ENCODE measurements around the gene DBNDD1.

DBNDD1 gene

GRCh38 chr16:90007015-90007414 is 12.2 kb downstream of the DBNDD1 start:
- no peak for DNase-seq (ENCODE audit: low read depth)
- no peak overlapping the region for H3K4me3 ChIP-seq (ENCODE audit: control insufficient read depth, low read depth, low read length)
- no peak for TF ChIP-seq CTCF (IDR thresholded peaks at IDR 0.05; ENCODE audit: control insufficient read depth, insufficient read depth, low read depth, low read length, missing control alignments)

GRCh38 chr16:90005956-90006663 is 13.1 kb downstream of the DBNDD1 start:
- no peak for TF ChIP-seq CTCF (IDR thresholded peaks at IDR 0.05; ENCODE audit: control insufficient read depth, insufficient read depth, low read depth, low read length, missing control alignments)
- no peak for DNase-seq (ENCODE audit: low read depth)
- H3K4me3 ChIP-seq (ENCODE audit: control insufficient read depth, low read depth, low read length): no peak overlapping the region

- DNase-seq (ENCODE audit: low read depth): no peak
- TF ChIP-seq CTCF (IDR thresholded peaks at IDR 0.05; ENCODE audit: control insufficient read depth, insufficient read depth, low read depth, low read length, missing control alignments): no peak
- H3K4me3 ChIP-seq (ENCODE audit: control insufficient read depth, low read depth, low read length): no peak overlapping the region
Observed at GRCh38 chr16:90004577-90004976, 14.7 kb downstream of the DBNDD1 start.

- no peak overlapping the region for H3K4me3 ChIP-seq (ENCODE audit: control insufficient read depth, low read depth, low read length)
- no peak for TF ChIP-seq CTCF (IDR thresholded peaks at IDR 0.05; ENCODE audit: control insufficient read depth, insufficient read depth, low read depth, low read length, missing control alignments)
- DNase-seq (ENCODE audit: low read depth): no peak
Observed at GRCh38 chr16:90002759-90003158, 16.5 kb downstream of the DBNDD1 start.

- no peak overlapping the region for H3K4me3 ChIP-seq (ENCODE audit: control insufficient read depth, low read depth, low read length)
- TF ChIP-seq CTCF (IDR thresholded peaks at IDR 0.05; ENCODE audit: control insufficient read depth, insufficient read depth, low read depth, low read length, missing control alignments): no peak
- no peak for DNase-seq (ENCODE audit: low read depth)
Observed at GRCh38 chr16:90001761-90002503, 17.3 kb downstream of the DBNDD1 start.

GRCh38 chr16:90000733-90001427 is 18.4 kb downstream of the DBNDD1 start:
- no peak for DNase-seq (ENCODE audit: low read depth)
- TF ChIP-seq CTCF (IDR thresholded peaks at IDR 0.05; ENCODE audit: control insufficient read depth, insufficient read depth, low read depth, low read length, missing control alignments): no peak

More at GRCh38 chr16:90000733-90001427, 18.4 kb downstream of the DBNDD1 start:
- H3K4me3 ChIP-seq (ENCODE audit: control insufficient read depth, low read depth, low read length): no peak overlapping the region
